ENCODE data around the gene SS18L1.

SS18L1 gene

DNA sequence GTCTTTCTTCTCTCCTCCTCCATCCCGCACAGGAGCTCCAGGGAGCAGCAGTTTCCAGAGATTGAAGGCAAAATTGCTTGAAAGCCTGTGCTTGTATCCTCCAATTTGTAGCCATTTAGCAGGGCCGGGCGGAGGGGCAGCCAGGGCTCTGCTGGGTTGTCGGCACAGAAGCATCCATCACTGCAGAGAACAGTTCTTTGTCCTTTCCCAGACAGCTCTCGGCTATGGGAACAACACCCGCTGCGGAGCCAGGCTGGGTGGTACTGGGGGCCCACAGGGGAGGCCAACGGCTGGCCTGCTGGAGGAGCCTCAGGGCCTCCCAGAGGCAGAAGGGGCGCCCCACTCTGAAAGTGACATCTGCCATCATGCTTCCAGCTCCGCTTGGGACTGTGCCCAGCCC, 68.7 kb downstream of the SS18L1 start:
- DNase-seq (ENCODE audit: low spot score), result no peak

DNA sequence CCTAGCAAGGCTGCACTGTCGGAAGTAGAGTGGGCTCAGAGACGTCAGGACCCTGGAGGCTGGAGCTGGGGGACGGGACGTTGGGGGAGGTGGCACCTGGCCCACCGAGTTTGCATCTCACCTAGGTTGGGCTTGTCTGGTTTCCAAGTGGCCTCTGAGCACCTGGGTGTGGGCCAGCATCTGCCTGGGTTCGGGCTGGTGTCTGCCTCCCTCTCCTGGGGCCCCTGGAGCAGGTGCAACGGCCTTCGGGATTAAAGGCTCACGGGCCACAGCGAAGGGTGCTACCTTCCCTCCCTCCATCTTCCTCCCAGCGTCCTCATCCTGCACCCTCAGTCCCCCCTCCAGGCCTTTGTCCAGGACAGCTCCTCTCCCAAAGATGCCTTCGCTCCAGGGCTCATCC, 70.5 kb downstream of the SS18L1 start:
- no peak for DNase-seq (ENCODE audit: low spot score)

- no peak for DNase-seq (ENCODE audit: low spot score)
These were observed 71.7 kb downstream of the SS18L1 start for GRCh38 chr20:62215020-62215990.

- DNase-seq (ENCODE audit: low spot score), result no peak
These were observed 72.5 kb downstream of the SS18L1 start for GRCh38 chr20:62215991-62216635.

- DNase-seq (ENCODE audit: low spot score), result no peak
These were observed 73.3 kb downstream of the SS18L1 start for GRCh38 chr20:62216636-62217566.

DNA sequence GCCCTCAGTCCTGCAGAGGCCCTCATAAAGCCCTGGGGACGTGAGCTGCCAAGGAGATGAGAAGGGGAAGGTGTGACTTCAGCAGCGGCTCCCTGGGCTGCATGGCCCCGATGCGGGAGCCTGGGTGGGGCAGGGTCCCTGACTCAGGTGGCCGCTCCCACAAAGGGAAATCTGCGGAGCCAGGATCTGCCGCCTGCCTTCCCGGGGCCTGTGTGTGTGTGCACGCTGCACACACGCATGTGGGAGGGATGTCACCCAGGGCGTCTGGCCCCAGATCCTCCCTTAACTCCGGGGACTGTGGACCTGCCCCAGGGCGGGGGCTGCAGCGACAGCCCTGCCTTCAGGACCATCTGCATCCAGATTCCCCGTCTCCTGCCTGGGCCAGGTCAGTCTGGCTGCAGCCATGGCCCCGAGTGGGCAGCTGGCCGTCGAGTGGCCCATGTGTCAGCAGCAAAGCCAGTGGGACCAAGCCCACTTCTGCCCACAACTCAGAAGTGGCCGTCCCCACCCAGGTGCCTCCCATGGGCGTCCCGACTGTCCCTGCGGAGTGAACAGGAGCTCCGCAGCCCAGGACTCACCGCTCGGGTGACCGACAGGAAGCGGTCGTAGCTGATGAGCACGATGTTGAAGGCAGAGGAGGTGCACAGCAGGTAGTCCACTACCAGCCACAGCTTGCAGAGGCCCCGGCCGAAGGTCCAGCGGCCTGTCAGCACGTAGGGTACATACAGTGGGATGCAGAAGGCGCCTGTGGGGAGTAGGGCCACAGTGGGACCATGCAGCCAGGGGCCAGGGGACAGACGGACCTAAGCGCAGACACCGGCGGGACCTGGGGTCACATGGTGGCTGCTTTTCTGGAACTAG, 74.6 kb downstream of the SS18L1 start:
- DNase-seq (ENCODE audit: low spot score), result no peak

DNA sequence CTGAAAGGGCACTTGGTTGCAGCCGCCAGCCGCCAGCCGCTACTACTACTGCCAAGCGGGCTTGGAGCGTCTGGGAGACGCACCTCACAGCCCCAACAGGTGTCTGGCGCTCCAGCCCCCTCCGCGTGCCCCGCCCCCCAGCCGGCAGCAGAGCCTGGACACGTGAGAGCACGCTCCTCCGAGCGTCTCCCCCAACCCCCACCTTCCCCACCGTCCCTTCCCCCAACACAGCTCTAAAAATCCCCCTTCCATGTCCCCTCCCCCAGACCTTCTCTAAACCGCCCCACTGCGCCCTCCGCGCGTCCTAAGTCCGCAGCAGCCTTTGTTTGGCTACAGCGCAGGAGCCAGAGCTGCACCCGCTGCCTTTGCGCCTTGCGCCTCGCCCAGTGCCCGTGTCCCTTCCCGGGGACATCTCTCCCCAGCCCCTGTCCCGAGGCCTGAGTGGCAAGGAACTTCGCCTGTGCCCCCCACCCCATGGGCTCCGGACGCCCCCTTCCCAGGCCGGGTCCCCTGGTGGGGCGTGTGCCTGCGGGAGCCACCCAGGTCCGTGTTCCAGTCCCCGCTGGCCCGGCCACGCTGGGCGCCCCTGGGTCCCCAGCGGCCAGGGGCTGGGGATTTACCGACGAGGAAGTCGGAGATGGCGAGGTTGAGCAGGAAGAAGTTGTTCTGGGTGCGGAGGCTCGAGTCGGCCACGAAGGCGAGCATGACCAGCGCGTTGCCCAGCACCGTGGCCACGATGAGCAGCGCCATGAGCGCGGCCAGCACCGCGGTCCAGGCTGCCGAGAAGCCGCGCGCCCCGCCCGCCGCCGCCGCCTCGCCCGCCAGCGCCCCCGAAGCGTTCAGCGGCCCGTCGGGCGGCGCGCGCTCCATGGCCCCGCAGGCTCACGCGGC, 75.8 kb downstream of the SS18L1 start:
- DNase-seq (ENCODE audit: low spot score), result no peak

- peak; percentile 77 for DNase-seq (ENCODE audit: low spot score)
These were observed 76.6 kb downstream of the SS18L1 start, which contains the start of gene HRH3 for GRCh38 chr20:62219992-62220665. TSS of gene HRH3 (minus strand) at chr20:62220278. CDS start at chr20:62219970, 308 bp downstream.

DNA sequence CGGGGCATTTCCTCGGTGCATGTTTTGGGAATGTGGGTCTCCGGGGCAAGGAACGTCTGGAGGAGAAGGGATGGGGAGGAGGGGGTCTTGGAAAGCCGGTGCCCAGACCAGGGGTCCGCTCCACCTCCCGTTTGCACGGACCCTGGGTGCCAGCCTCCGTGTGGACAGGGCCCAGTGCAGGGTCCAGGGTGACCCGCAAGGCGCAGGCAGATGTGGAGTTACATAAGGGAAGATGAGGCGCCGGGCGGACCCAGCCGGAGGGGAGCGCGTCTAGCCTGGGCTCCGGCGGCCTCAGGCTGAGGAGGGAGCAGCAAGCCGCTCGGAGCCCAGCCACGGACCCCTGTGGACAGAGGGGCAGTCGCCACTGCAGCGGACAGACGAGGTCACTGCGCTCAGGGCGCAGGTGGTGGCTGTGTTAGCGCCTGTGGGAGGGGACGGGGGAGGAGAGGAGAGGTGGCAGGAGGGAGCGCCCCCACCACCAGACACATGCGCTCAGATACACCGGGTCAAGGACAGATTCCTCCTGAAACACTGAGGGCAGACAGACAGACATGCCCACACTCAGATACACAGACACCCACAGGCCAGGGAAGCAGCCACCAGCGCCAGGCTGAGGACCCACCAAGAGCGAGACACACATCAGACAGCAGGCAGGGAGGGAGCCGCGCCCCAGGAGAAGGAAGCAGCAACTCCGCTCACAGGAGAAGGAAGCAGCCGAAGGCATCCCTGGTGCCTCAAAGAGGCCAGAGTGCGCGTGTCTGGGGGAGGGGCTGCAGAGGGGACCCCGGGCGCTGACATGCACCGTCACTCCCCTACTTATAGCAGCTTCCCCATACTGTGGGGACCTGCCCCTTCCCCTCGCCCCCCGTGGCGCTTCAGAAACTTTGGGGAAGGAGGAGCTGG, 77.3 kb downstream of the SS18L1 start:
- no peak for DNase-seq (ENCODE audit: low spot score)

- no peak for DNase-seq (ENCODE audit: low spot score)
These were observed 78.8 kb downstream of the SS18L1 start for GRCh38 chr20:62222266-62222850.

- no peak for DNase-seq (ENCODE audit: low spot score)
These were observed 79.4 kb downstream of the SS18L1 start for GRCh38 chr20:62222972-62223371.

- DNase-seq (ENCODE audit: low spot score), result no peak
These were observed 80.0 kb downstream of the SS18L1 start for GRCh38 chr20:62223571-62223970.

DNA sequence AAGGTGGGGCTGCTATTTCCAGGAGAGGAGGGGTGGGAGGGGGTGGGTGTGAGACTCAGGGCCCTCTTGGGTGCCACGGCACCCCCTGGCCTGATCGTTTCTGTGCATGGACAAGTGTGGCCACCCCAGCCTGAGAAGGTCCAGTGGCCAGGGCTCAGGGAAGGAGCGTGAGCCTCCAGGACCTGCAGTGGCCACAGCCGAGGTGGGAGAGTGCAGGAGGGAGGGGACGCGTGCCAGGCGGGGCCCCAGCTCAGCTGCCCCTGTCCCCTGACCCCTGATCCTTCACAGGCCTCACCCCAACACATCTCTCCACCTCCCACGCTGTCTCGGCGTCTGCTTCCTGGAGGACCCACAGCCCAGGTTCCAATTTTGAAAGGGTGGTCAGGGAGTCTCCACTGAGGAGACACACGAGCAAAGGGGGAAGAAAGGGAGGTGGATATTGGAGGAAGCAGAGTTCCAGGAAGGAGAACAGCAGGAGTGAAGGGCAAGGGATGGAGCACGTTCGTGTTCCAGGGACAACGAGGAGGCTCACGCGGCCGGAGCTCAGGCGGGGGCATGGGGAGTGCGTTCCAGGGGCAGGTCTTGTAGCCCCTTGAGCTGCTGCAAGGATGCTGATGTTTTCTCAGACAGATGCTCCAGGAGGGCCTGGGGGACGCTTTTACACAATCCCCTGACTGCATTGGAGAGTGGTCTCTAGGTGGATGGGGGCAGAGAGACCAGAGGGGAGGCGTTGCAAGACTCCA, 80.7 kb downstream of the SS18L1 start:
- DNase-seq (ENCODE audit: low spot score), result no peak

DNA sequence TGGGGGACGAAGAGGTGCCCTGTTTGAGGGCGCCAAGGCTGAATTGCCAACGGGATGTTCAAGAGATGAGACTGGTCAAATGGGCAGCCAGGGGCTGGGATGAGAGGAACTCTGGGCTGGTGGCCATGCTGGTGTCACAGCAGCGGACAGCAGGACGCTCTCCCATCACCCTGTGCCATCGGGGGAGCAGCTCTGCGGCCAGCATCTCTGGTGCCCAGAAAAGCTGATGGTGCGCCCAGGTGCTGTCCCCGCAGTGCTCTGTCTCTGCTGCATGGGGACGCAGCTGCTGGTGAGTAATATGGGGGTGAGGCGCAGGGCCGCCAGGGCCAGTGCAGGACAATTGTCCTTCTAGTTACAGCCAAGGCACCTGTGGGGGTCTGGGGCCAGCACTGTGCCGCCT, 81.5 kb downstream of the SS18L1 start:
- no peak for DNase-seq (ENCODE audit: low spot score)

DNA sequence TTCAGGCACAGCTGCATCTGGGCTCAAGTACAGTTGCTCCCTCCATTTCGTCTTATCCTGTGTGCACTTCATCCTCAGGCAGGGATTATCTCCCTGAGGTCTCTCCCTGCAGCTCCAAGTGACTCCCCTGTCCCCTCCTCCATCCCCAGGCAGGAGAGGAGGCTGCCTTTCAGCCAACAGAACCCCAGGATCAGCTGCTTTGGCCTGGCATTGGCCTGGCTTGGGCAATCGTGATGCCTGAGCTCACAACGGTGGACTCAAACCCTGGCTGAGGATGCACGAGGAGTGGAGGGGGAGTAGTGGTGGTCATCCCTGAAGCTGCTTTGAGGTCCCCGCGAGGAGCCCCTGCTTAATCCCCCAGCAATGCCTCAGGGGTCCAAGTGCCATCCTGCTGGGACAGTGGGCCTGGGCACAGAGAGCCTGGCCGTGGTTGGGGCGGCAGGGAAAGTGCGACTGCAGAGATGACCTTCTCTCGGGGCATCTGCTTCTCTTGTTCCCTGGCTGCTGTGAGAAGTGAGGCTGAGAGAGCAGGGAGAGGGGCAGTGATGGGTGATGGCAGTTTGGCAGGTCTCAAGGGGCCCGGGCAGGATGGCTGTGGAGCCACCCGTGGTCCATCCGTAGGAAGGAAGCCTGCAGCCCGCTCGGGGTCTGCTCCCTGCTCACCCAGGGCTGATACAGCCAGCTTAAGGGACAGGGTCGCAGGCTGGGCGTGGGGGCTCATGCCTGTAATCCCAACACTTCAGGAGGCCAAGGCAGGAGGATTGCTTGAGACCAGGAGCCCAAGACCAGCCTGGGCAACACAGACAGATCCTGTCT, 82.5 kb downstream of the SS18L1 start:
- DNase-seq (ENCODE audit: low spot score), result no peak
